NCI-H2029 (cell line): ENCODE data around the gene ROCK2.
"Not testable (repeated sequence)": the region's sequence is repeated elsewhere in the genome, so short reads cannot be mapped to it uniquely, and the experiment has no call there.

Source experiments
- DNase-seq: peaks from one replicate; lab custom pipeline; 2025; lab: John Stamatoyannopoulos, UW

The ROCK2 gene

DNA sequence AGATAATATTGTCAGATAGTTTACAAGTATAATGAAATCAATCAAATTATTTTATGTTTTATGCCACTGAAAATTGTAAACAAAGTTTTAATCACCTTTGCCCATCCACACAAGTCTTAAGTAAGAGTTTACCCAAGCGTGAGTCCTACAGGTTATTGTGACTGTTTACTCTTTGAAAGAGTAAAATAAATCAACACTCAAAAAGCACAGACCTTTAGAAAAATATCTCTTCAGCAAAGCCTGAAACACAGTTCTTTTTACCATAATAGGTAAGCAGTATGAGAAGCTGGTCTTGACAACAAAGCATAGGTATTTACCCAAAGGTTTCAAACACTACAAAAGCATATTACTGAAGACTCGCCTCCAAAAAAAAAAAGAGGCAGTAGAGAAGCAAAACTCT lies 3.7 kb downstream of the ROCK2 start:
- DNase-seq, result no peak

DNA sequence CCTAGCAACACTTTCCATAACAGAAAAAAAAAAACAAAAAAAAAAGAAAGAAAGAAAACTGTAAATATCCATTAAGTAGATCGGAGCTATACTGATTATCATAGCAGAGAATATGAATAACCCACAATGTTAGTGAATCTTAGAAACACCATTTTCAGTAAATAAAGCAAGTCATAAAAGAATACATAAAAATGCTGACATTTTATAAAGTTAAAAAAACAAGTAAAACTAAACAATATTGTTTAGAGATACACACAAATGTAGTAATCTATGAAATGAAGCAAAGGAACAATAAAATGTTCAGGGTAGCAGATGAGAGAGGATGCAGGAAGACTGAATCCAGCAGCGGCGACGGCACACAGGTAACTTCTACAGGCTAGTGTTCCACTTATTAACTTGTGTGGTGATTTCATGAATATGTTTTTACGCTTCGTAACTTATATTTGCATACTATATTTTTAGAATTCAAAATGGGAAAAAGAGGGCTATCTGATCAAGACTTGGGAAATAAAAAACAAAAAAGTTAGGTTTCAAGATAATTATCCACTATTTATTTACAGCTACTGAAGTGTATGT lies 4.8 kb downstream of the ROCK2 start:
- DNase-seq, result no peak

- DNase-seq, result no peak
Measured at GRCh38 chr2:11338580-11338979, 5.9 kb downstream of the ROCK2 start.

GRCh38 chr2:11337909-11338308 lies 6.5 kb downstream of the ROCK2 start:
- DNase-seq, result no peak

DNA sequence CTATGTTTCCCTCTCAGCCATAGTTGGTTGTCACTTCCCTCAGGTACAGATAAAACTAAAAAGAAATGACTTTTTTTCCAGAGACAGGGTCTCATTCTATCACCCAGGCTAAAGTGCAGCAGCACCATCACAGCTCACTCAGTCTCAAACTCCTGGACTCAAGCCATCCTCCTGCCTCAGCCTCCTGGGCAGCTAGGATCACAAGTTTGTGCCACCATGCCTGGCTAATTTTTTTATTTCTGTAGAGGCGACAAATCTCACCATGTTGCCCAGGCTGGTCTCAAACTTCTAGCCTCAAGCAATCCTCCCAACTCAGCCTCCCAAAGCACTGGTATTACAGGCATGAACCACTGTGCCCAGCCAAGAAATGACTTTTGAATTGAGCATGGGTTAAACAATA lies 8.2 kb downstream of the ROCK2 start:
- DNase-seq, result no peak

DNA sequence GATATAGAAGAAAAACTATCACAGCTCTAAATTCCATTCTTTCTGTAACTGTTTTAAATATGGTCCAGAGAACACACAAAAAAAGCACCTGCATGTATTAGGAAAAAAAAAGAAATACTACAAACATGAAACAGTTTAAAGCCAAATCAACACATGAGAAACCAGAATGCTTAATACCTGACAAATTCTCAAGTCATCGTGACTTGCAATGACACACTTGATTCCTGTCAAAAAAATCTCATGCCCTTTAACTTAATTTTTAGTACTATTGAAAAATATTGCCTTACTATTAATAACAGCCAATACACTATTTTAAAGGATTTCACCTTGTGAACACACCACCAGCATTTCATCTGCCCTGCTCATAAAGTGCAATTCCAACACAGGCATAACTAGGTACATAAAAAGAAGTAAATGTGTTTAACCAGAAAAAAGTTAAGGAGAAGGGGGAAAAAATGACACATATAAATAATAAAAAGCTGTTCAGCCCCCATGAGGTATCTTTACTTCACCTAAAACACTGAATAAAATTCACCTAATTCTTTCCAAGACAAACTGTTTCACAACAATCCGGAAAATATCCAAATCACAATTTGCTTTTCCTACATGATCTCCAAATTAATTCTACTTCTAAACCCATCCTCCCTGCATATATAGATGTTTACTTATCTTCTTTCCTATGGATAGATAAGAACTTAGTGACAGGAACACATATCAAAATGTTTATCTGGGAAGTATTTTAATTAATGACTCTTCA lies 10.8 kb downstream of the ROCK2 start:
- DNase-seq, result no peak

GRCh38 chr2:11332596-11332995 lies 11.8 kb downstream of the ROCK2 start:
- no peak for DNase-seq

DNA sequence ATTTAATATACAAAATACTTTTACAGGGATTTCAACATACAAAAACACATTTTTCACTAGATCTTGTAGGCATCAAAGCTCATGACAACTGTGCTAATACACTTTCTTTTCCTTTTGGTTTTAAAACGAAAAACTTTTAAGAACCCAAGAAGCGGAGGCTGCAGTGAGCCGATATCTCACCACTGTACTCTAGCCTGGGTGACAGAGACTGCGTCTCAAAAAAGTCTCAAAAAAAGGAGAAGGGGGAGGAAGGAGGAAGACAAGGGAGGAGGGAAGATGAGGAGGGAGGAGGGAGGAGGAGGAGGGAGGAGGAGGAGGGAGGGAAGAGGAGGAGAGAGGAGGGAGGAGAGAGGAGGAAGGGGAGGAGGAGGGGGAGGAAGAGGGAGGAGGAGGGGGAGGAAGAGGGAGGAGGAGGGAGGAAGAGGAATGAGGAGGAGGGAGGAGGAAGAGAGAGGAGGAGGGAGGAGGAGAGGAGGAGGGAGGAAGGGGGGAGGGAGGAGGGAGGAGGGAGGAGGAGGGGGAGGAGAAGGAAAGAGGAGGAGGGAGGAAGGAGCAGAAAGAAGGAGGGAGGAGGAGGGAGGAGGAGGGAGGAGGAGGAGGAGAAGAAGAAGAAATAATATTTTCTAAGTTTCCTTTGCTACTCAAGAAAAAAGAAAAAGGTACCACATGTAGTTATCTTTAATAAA lies 13.8 kb downstream of the ROCK2 start:
- DNase-seq, result no peak

- DNase-seq, result no peak
Measured at GRCh38 chr2:11329776-11330175, 14.7 kb downstream of the ROCK2 start.

GRCh38 chr2:11328522-11328921 lies 15.9 kb downstream of the ROCK2 start:
- DNase-seq, result not testable (repeated sequence)

- DNase-seq, result no peak
Measured at GRCh38 chr2:11327871-11328270, 16.6 kb downstream of the ROCK2 start.

- DNase-seq, result no peak
Measured at GRCh38 chr2:11326677-11327211, 17.7 kb downstream of the ROCK2 start.

DNA sequence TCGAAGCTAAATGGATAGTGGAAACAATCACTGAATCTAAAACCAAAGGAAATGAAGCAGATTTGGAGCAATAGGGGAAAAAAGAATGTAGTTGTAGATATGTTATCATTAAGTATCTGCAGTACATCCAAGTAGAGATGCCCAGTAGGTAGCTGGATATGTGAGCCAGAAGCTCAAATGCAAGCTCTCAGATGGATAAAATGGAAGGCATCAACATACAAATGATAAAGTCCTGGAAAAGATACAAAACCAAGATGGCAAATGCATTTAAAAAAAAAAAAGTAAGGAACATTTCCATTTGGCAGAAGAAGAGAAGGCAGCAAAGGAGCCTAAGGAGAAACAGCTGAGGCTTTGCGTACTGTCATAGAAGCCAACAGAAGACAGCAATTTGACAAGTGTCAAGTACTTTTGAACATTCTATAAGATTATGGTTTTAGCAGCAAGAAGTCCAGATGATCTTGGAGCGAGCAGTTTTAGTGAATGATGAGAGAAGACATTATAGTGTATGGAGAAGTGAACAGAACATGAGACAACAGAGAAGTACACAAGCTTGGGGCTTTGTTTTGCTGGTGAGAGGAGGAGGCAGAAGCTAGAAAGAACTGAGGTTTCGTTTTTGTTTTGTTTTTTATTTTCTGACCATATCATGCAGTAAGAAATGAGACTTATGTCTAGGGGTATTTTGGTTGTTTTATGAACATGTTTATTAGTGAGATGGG lies 18.3 kb downstream of the ROCK2 start:
- DNase-seq, result no peak

- no peak for DNase-seq
Measured at GRCh38 chr2:11321847-11322246, 22.6 kb downstream of the ROCK2 start.

- DNase-seq, result no peak
Measured at GRCh38 chr2:11320698-11321492, 23.5 kb downstream of the ROCK2 start.

DNA sequence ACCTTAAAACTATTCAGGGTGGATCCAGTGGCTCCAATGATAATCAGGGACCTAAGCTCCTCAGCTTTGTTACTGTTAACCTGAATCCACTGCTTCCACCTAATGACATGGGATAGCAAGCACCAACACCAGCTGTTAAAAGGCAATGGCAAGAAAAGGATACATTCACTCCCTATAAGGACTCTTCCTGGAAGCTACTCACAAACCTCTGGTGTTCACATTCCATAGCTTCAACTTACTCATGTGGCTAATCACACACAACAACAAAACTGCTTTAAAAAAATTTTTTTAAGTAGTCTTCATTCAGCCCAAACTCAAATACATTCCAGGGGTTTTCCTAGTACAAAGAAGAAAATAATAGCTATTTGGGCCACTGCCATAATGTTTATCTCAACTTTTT lies 24.5 kb downstream of the ROCK2 start:
- DNase-seq, result no peak

GRCh38 chr2:11315074-11315705 lies 29.2 kb downstream of the ROCK2 start:
- no peak for DNase-seq

DNA sequence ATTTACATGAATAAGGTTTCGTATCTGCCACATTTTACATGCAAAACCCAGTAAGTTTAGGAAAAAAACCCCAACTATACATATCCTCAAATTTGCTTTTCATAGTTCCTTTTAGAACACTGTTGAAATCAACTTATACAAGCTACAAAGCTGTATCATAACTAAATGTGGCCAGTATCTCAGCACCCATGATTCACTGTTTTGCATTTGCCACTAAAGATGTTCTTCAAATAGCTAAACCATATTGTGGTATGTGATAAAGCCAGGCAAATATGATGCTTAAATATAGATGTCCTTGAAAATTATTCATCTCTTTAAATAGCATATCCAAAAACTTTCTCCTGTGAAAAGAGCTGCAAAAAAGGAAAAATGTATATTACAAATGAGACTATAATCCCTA lies 29.9 kb downstream of the ROCK2 start:
- no peak for DNase-seq

- DNase-seq, result no peak
Measured at GRCh38 chr2:11312770-11313471, 31.5 kb downstream of the ROCK2 start.

- no peak for DNase-seq
Measured at GRCh38 chr2:11311543-11311942, 32.9 kb downstream of the ROCK2 start.

GRCh38 chr2:11310212-11310611 lies 34.2 kb downstream of the ROCK2 start:
- no peak for DNase-seq
